Choroid plexus epithelial cell (primary cell): Measurements from ENCODE around the gene AJAP1.

Experiments
- DNase-seq: peaks from one replicate; pipeline ENCODE4 v3.0.0-alpha.2; 2010; ENCODE audit warnings: low read depth
- H3K4me3 ChIP-seq: 2 replicates; pipeline ENCODE4 v1.5.1; 2011; ENCODE audit warnings: low read depth, mild to moderate bottlenecking, control low read depth, low read length, moderate library complexity
- TF ChIP-seq, protein P1 (sequence below): conservative IDR thresholded peaks from 2 replicates; pipeline ENCODE4 v1.5.1; 2011; ENCODE audit warnings: low read depth, mild to moderate bottlenecking, control low read depth, inconsistent platforms, low read length, moderate library complexity

AJAP1 gene

DNA sequence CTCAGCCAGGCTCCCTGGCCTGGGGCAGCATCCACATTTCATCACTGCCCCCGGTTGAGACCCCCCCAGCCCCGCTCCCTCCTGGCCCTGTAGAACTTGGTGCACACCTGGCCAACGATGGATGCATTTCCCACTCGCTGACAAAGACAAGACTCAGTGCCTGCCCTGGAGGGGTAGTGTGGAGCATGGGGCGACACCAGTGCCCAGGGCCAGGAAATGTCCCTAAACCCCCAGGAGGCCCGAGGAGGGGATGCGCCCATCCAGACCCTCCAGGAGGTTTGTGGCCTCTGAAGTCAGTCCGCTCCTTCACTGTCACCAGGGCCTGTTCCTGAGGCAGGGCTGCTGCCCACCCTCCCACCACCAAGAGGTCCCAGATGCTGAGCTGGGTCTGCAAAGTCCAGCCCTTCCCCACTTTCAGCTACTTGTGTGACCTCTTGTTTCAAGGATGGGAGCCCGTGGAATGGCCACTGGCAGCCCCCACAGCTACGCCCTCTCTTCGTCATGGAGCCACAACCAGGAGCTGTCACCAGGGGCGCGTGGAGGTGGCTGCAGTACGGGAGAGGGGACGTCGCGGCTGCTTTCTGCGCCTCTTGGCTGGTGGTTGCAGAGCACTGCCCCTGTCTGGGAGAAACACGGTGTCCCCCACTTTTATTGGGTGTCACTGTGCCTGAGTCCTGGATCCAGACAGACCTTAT is 35.7 kb downstream of the AJAP1 start:
- no peak for DNase-seq
- H3K4me3 ChIP-seq = no peak overlapping the region
- TF ChIP-seq, protein P1, sequence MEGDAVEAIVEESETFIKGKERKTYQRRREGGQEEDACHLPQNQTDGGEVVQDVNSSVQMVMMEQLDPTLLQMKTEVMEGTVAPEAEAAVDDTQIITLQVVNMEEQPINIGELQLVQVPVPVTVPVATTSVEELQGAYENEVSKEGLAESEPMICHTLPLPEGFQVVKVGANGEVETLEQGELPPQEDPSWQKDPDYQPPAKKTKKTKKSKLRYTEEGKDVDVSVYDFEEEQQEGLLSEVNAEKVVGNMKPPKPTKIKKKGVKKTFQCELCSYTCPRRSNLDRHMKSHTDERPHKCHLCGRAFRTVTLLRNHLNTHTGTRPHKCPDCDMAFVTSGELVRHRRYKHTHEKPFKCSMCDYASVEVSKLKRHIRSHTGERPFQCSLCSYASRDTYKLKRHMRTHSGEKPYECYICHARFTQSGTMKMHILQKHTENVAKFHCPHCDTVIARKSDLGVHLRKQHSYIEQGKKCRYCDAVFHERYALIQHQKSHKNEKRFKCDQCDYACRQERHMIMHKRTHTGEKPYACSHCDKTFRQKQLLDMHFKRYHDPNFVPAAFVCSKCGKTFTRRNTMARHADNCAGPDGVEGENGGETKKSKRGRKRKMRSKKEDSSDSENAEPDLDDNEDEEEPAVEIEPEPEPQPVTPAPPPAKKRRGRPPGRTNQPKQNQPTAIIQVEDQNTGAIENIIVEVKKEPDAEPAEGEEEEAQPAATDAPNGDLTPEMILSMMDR = no peak

DNA sequence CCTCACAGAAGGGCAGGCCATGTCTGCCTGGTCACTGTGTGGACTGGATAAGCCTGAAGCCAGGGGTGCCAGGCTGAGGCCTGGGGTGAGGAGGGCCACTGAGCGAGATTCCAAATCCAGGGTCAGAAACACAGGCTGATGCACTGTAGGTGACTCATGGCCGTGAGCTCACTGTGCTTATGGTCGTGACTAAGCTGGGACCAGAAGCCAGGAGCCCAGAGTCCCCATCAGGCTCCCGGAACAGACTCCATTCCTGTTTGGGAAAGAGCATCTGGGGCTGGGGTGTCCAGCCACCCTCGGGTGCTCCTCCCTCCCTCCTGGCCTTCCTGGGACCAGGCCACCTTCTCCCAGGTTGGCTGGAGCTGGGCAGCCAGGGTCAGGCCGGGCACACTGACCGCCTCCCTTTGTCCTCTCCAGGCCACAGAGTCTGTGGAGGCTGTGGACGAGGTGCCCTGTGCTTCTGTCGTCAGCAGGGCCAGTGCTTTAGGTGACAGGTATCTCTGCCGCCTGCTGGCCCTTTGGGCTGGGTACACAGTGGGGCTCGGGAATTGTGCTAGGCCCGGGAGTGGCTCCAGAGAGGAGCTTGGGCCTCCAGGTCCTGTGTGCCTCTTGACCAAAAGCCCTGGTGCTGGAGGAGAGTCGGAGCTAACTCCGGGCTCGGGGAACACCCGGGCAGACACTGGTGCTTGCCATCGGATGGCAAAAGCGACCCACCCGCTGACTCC is 36.7 kb downstream of the AJAP1 start:
- TF ChIP-seq, protein P1 = no peak
- no peak overlapping the region for H3K4me3 ChIP-seq
- no peak for DNase-seq

GRCh38 chr1:4691766-4692405 is 37.5 kb downstream of the AJAP1 start:
- no peak for DNase-seq
- TF ChIP-seq, protein P1 = no peak
- no peak overlapping the region for H3K4me3 ChIP-seq

- TF ChIP-seq, protein P1 = no peak
- no peak overlapping the region for H3K4me3 ChIP-seq
- DNase-seq = no peak
These were observed 38.0 kb downstream of the AJAP1 start for GRCh38 chr1:4692437-4692836.

DNA sequence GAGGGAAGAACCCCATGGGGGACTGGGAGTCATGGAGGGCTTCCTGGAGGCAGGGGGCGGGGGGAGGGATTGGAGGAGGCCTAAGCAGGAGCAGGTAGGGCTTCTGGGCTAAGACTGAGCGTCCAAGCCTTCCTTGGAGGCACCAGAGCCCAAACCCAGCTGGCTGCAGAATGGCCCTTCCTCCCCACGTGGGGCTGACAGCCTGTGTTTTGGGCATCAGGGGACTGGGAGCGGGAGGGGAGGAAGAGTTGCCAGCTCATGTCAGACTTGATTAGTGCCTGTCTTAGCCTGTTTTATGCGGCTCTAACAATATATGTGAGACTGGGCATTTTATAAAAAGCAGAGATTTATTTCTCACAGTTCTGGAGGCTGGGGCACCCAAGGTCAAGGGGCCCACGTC is 38.9 kb downstream of the AJAP1 start:
- TF ChIP-seq, protein P1 = no peak
- no peak for DNase-seq
- no peak overlapping the region for H3K4me3 ChIP-seq

GRCh38 chr1:4693891-4694290 is 39.5 kb downstream of the AJAP1 start:
- H3K4me3 ChIP-seq = no peak overlapping the region
- no peak for DNase-seq
- TF ChIP-seq, protein P1 = no peak
